ACHN (cell line): ENCODE measurements around the gene LASP1NB.

ENCODE experiments used
- DNase-seq: peaks from one replicate; pipeline ENCODE4 v3.0.0-alpha.2; 2015
- in situ Hi-C: cut with HindIII; loops from 2 replicates; pipeline ENCODE4 v1.10.0; 2017; ENCODE audit warnings: low sequenced_read_pairs, low pct_ligation_motif_present, low pct_unique_long_range_greater_than_20kb

The LASP1NB gene

DNA sequence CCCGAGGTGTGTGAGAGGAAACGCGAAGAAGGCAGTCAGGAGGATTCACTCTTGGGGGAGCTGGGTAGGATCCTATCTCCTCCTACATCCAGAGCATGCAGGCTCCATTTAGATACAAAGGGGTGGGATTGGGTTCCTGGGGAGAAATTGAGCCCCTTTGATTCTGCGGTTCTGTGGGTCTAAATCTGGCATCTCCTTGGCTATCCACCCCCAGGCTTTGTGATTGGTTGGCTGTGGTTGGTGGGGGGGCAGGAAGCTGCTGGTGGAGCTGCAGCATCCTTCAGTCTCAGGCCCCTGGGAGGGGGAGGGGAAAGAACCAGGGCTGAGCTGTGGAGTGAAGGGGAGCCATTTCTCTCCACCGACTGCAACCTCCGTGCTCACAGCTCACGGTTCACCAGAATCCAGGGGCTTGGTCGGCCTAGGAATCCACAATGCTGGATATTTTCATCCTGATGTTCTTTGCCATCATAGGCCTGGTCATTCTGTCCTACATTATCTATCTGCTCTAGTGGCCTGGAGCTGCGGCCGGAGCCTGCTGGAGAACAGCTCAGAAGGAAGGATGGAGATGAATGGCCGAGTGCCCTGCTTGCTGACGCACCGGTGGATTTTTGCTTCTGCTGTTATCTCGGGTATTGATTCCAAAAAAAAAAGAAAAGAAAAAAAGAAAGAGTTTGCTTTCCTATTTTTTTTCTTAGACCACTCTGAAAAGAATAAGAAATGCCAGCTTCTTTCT is at the start of gene LASP1NB:
Gene LASP1NB (plus strand): TSS at position 352 of the 733 bp plus-strand sequence.
- in situ Hi-C loops: no loop called here

DNA sequence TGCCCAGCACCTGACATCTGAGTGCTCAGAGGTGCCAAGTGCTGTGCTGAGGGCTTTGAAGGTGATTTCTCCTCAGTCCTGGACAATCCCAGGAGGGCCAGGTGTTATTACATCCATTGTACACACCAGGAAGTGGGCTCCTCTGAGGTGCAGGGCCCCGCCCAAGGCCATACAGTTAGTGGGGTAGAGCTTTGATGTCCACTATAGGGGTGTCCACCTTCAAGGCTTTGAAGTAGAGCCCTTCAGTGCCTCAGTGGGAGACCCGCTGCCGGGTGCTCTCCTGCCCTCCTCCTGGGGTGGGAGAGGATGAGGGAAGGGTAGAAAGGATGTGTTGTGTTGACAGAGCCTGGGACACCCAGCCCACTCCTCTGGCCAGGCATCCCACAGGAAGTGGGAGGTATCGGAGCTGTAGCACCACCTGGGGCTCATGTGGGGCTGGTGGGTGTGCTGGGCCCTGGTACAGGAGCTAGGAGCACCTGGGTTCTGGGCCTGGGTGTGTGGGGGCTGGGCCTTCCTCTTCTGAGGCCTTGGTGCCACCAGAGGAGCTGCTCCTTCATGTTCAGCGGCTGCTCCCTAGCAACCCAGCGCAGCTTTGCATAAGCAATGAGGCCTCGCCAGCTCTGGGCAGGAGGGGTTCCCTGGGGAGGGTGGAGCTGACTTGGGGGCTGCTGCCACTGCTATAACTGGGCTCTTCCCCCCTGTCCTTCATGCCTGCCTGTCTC is 48.1 kb upstream of the LASP1NB start:
- no peak for DNase-seq
- in situ Hi-C loops: no loop called here

More for the DNA sequence above, at the start of gene LASP1NB:
- no peak for DNase-seq

DNA sequence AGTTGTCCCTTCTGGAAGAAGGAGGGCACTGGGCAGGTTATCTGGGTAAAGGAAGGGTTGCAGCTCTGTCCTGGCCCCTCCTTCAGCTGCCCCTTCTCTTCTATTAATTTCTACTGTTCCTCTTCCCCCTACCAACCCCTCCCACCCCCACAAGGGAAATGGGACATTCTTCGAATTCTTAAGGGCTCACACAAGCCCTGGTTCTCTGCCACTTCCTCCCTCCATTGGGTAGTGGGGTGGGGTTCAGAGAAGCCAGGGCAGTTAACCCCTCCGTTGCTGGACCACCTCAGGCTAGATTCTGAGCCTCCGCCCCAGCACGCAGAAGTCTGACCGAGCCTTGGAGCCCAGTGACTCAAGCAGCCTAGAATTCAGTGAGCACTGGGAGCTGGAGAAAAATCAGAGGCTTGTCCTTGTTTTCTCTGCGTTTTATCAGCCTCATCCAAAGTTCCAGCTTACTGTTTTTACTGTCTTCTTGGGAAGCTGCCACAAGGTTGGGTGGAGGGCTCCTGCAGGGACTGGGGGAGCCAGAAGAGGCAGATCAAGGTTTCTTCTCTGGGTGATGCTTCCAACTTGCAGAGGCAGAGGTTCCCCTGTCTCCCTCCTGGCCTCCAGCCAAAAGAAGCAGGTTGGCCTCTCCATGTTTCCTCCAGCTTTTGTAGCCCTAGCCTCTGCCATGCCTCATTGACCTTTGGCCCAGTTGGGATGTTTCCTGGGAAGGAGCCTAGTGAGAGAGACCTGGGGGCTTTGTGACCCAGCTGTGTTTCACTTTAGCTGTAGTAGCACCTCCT is 45.3 kb upstream of the LASP1NB start:
- in situ Hi-C loops: no loop called here
- DNase-seq: peak; percentile 97

DNA sequence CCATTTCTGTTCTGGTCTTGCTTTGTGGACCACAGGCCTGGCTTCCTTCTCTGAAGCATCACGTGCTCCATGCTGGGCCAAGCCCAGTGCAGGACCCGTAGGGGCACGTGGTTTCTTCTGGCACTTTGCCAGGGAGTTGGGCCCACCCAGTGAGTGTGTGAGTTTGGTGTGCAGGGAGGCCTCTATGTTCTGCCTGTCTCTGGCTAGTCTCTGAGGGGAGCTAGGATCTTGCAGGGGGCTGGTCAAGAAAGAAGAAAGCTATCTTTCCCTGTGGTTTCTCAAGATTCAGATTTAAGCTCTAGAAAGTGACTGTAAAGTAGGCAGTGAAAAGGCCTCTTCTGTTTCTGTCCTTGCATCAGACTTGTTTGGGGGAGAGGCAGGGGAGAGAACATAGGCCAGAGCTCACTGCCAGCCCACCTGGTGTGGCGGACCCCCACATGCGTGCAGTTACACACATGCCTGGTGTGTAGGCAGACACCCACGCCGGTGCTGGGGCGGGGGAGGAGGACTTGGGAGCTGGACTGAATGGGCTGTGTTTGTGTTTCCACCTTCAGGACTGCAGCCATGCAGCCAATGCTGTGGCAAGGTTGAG is 43.7 kb upstream of the LASP1NB start:
- in situ Hi-C loops: no loop called here
- DNase-seq: no peak

DNA sequence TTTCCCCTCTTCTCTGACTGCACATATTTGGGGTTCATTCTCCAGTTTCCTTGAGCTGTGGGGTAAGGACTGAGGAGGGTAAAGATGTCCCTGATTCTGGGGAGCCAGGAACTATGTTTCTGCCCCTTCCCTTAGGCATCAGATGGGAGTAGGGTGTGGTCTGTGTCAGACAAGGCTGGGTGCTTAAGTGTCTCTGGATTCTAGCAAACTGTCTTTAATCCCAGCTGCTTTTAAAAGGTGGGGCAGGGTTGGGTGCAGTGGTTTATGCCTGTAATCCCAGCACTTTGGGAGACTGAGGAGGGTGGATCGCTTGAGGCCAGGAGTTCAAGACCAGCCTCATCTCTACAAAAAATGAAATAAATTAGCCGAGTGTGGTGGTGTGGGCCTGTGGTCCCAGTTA is 42.5 kb upstream of the LASP1NB start:
- in situ Hi-C loops: no loop called here
- no peak for DNase-seq

DNA sequence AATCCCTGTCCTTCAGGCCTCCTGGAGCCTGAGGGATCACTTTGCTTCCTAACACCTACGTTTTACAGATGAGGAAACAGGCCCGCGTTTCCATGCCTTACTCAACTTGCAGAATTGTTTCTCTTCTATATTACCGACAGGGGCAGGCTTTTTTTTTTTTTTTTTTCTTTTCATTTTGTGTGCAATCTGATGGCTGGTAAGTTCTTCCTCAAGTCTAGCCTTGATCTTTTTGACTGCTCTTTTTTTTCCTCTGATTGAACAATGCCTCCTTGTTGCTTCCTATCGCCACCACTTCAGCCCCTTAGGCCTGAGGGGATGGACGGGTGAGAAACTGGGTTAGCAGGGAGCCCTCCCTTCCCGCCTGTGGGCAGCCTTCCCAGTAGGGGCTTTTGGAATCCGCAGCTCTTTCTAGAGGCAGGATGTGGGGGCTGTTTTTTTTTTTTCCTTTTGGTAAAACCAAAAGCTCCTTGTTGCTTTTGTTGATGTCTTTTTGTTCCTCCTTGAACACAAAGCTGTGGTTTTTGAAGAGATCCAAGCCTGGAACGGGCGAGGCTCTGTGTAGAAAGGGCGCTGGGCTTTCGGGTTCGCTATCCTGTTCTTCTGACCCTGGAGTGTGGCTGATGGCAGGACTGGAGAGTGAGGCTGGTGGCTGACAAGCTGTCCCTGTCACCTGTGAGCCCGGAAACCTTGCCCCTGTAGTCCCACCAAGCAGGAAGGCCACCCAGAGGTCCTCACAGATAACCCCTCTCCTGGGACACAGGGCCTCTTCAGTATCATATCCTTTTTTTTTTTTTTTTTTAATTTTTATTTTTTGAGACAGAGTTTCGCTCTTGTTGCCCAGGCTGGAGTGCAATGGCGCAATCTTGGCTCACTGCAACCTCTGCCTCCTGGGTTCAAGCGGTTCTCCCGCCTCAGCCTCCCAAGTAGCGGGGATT is 41.6 kb upstream of the LASP1NB start:
- in situ Hi-C loops: no loop called here
- no peak for DNase-seq

DNA sequence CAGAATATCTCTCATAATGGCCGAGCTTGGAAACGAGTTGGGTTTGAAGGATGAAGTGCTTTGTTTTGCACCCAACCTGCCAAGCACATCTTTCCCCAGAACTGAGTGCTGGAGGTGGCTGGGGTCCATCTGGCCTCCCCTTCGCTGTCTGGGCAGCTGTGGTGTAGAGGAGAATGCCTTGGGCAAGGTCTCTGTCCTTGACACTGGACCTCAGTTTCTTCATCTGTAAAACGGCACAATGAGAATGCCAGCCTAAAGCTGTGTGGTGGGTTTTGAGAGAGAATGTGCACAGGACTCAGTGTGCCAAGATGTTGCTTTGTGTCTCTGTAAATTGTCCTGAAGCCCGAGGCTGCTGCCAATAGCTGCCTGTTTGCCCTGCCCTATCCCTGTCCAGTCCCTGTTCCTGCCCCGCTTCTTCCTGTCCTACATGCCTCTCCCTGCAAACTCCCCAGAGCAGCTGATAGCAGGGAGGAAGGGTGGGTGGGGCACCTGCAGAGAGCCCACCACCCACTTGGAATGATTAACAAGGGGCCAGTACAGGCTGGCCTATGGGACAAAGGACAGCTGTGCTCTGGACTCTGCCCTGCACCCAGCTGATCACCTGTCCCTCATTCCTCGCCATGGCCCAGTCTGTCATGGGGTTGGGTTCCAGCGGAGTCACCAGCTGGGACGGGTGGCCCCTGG is 40.2 kb upstream of the LASP1NB start:
- in situ Hi-C loops: no loop called here
- no peak for DNase-seq

DNA sequence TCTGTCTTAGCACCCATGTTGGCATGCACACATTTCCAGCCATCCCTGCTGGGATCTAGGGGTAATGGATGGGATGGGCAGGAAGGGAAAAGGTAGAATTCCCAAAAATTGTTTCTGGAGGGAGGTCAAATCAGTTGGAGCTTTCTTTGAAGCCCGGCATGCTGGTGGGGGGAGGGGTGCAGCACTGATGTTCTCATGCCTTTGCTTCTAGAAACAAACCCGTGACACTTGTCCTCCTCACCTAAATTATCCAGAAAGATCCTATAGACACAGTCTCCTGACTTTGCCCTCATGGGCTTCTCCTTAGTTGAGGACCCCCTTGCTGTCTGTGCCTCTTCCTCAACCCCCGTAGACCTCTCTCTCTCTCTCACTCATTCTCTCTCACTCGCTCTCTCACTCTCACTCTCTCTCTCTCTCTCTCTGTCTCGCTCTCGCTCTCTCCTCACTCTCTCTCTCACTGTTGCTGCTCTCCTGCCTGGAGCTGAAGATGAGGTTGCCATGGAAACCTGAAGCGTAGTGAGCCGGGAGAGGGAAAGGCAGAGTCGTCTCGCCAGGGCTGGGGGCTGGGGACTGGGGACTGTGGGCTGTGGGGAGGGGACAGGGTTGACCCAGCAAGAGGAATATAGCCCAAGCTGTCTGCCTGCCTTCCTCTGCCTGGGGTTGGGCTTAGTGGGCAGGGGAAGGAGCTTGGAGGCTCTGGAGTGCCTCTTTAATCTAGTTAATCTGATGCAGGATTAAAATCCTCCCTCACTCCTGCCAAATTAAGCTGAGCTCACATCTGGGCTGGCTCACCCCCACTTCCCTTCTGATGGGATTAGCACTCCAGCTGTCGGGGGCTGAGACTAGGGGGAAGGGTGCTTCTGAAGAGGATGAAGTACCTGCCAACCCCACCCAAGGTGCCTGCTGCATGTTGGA is 39.4 kb upstream of the LASP1NB start:
- no peak for DNase-seq
- in situ Hi-C loops: no loop called here

DNA sequence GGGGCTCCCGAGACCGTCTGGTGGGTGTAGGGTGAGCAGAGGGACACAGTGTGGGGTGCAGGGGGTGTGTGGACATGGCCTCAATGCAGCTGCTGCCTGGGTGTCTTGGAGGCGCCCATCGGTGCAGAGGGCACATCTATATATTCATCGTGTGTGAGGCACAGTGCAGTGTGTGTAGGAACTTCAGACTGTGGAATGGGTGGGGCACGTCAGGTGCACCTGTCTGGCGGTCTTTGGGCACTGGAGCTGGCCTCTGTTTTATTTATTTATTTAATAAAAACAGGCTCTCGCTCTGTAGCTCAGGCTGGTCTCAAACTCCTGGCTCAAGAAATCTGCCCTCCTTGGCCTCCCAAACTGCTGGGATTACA is 38.8 kb upstream of the LASP1NB start:
- in situ Hi-C loops: no loop called here
- DNase-seq: no peak

DNA sequence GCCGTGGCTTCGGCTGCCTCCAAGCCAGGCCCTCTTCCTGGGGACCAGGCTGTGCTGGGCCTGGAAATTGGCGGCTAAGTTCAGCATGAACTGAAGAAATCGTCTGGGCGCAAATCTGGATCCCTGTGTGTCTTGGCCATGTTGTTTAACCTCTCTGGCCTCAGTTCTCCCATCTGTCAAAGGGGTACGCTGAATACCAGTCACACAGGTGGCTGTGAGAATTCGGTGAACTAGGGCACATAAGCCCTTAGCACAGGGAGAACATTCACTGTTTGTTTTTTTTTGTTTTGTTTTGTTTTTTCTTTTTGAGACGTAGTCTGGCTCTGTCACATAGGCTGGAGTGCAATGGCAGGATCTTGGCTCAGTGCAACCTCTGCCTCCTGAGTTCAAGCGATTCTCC is 36.6 kb upstream of the LASP1NB start:
- in situ Hi-C loops: no loop called here
- DNase-seq: no peak

DNA sequence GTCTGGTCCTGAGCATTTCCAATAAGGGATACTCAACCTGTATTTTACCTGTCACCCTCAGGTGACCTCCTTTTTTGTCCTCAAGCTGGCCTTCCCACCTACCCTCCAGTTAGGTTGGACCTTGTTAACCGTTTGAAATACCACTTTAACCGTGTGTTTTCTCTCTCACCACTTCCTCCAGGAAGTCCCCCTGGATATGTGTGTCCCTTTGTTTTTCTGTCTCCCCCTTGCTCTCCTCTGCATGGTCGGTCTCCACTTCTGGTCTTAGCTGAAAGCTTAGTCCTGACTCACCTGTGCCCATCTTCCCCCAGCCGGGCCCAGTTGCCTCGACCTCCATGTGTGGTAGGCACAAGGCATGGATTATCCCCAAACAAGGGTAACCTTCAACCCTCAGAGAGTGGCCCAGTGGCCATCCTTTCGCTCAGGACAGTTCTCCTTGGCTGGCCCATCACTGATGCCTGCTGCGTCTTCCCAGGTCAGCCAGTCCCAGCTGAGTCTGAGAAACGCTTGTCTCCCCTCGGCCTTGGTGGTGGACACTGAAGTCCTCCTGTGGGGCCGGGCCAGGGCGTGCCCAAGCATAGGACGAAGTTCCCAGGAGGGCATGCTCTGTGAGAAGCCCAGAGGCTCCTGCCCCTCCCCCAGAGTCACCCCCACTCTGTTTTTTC is 35.5 kb upstream of the LASP1NB start:
- DNase-seq: no peak
- in situ Hi-C loops: no loop called here

DNA sequence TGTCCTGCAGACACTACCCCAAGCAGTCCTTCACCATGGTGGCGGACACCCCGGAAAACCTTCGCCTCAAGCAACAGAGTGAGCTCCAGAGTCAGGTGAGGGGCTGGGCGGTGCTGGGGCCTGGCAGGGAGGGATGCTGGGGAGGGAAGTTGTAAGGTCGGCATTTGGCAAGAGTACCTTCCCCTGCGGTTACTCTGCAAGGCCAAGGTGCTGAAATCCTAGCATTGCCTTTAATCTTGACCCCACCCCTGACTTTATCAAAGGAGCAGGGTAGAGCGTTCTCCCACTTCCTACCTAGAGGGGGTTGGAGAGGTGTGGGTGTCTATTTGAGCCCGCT is 35.0 kb upstream of the LASP1NB start:
- in situ Hi-C loops: no loop called here
- no peak for DNase-seq

DNA sequence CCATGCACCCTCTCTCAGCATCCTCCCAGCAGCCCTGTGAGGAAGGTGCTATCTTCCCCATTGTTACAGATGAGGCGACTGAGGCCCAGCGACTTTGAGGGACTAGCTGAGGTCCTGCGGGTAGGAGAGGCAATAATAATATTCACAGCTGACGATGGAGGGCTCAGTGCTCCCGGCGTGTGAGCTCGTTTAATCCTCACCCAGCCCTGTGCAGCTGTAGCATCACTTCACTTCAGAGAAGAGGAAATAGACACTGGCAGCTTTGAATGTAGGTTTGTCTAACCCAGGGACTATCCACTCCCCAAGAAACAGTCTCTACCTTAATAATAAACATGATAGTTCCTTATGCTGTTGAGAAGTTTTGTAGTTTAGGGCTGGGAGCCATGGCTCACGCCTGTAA is 34.0 kb upstream of the LASP1NB start:
- DNase-seq: no peak
- in situ Hi-C loops: no loop called here

DNA sequence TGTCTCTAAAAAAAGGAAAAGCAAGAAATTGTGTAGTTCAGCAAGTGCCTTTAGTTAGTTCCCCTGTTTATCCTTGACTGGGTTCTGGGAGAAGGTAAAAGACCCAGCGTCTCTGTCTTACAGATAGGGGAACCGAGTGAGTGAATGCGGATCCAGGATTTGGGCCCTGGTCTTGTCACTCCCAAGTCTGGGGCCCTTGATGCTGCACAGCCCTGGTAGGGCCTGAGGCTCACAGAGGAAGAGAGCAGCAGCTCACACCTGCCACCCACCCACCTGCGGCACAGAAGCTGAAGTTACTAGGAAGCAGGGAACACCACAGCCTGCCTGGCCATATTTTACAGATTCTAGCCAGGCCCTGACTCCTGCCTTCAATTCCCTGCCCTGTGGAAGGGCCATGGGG is 33.3 kb upstream of the LASP1NB start:
- in situ Hi-C loops: no loop called here
- no peak for DNase-seq

DNA sequence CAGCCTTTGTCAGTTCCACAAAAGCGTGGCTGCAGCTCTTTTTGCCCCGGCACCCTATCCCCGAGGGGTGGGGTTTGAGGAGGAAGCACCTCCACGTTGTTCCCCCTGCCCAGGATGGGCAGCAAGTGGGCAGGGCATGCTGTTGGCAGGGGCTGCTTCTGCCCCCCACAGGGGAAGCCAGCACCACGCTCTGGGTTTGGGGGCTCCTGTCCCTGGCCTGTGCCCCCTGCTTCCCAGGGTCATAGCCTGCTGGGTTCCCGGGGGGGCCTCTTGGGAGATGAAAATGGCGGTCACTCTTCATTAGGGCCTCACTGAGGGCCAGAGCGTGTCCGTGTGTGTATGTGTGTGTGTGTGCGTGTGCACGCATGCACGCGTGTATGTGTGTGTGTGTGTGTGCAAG is 32.8 kb upstream of the LASP1NB start:
- DNase-seq: no peak
- in situ Hi-C loops: no loop called here

DNA sequence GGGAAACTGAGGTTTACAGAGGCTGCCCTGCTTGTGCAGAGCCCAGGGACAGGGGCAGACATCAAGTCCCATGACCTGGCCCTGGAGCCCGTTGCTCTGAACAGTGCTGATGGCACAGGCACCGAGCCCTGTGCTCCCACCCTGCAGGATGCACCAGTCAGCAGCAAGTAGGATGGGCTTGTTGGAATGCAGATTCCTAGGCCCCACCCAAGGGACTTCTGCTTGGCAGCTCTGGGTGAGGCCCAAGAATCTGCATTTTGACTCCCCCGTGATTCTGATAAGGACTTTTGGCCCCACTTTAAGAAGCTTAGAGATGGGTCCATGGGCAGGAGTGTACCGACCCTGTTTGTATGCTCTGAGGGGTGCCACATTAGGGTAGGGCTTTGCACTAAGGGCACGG is 32.3 kb upstream of the LASP1NB start:
- no peak for DNase-seq
- in situ Hi-C loops: no loop called here
